ENCODE results near the gene FAM131C. TPM values are rescaled to one million over a fixed set of nuclear protein-coding genes. Genes with fewer than 3 reads are reported as not detected.
"Not testable (repeated sequence)": the region's sequence is repeated elsewhere in the genome, so short reads cannot be mapped to it uniquely, and the experiment has no call there.

The FAM131C gene
- total RNA-seq, 1 donor, result not detected

DNA sequence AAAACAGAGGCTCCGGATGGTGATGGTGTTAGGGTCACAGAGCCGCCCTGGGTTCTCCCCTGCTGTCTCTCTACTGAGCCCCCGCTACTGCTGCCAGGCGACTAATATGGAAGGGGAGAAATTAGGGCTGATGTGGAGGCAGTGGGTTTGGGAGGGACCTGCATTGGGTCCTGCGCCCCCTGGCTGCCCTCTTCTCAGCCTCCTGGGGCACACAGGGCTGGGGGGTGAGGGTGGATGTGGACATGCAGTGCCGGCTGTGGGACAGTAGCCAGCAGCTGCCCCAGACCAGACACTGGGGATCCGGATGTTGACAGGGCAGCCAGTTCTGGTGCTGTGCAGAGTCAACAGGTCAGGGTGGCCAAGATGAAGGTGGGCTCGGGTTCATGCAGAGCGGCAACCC, 31.4 kb downstream of the FAM131C start:
- DNase-seq (ENCODE audit: low read depth in 2 of 3, low spot score in 2 of 3), result no peak

DNA sequence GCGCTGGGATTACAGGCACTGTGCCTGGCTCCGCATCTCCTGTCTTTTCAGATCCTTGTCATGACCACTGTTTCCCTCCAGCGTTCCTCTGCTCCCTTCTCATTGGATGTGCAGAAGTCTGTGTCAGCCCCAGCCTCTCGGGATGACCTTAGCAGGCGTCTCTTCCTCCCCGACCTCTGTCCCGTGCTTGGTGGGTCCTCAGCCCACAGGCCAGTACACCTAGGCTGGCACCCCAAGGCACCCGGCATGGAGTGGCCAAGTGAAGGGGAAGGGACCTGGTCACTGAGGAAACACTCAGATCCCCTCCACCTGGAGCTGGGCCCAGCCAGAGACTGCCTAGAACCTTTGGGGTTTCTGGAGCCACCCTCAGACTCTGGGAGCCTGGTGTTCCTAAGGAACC, 32.3 kb downstream of the FAM131C start:
- DNase-seq (ENCODE audit: low read depth in 2 of 3, low spot score in 2 of 3), result no peak

DNA sequence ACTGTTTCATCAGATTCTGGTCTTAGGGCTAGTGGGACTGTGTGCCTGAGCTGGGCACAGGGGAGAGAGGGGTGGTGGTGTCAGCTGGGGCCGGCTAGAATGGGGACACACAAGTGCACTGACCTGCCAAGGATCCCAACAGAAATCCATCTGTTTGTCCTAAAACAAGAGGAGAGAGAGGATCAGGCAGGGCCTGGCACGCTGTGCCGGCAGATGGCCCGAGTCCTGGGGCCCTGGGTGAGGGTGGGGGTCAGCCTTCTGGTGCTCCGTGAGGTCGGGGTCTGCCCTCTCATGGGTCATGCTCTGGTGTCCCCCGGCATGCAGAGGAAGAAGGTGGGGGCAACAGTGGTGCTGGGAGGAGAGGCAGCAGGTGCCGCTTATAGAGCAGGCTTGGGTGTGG, 33.6 kb downstream of the FAM131C start:
- DNase-seq (ENCODE audit: low read depth in 2 of 3, low spot score in 2 of 3), result not testable (repeated sequence)

DNA sequence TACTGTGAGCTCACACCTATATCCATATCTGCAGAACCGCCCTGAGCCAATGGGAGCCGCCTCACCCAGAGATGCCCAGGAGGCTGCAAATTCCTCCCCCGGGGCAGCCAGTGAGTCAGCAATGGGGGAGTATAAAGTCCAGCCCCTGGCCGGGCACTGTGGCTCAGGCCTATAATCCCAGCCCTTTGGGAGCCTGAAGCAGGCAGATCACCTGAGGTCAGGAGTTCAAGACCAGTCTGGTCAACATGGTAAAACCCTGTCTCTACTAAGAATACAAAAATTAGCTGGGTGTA, 34.9 kb downstream of the FAM131C start:
- no peak for DNase-seq (ENCODE audit: low read depth in 2 of 3, low spot score in 2 of 3)

DNA sequence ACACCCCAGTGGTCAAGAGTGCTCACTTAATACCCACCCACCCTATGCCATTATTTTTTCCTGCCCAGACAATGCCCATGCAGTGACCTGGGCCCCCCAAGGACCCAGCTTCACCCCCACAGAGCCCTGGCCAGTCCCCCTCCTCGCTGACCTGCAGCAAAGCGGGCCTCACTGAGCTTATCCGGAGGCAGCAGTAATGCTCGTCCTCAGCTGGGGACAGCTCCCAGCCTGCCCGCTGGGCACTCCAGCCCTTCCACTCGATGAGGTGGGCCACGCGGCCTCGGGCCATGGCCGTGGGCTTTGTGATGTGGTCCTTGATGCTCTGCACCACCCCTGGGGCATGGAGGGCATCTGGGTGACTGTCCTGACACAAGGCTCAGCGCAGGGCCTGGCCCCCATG, 37.0 kb downstream of the FAM131C start:
- not testable (repeated sequence) for DNase-seq (ENCODE audit: low read depth in 2 of 3, low spot score in 2 of 3)

DNA sequence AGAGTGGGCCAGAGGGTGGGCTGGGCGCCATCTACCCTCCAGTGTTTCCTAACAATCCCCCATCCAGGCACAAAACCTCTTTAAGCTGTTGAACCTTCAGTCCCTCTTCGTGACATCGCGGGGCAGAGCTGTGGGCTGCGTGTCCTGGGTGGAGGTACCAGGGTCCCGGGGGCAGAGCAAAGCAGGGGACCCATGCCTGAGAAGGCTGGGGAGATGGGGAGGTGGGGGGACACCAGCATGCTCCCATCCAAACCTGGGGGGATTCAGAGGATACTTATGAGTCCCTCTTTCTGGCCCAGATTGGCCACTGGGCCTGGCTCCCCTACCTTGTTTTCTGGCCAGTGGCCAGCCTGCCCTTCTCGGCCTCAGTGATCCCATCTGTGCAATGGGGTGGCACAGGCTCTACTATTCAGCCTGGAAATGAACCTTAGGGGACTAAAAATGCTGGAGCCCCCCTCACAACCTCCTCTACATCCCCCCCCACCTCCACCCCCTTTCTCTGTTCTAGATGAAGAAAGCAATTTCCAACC, 40.3 kb downstream of the FAM131C start:
- DNase-seq (ENCODE audit: low read depth in 2 of 3, low spot score in 2 of 3), result not testable (repeated sequence)

DNA sequence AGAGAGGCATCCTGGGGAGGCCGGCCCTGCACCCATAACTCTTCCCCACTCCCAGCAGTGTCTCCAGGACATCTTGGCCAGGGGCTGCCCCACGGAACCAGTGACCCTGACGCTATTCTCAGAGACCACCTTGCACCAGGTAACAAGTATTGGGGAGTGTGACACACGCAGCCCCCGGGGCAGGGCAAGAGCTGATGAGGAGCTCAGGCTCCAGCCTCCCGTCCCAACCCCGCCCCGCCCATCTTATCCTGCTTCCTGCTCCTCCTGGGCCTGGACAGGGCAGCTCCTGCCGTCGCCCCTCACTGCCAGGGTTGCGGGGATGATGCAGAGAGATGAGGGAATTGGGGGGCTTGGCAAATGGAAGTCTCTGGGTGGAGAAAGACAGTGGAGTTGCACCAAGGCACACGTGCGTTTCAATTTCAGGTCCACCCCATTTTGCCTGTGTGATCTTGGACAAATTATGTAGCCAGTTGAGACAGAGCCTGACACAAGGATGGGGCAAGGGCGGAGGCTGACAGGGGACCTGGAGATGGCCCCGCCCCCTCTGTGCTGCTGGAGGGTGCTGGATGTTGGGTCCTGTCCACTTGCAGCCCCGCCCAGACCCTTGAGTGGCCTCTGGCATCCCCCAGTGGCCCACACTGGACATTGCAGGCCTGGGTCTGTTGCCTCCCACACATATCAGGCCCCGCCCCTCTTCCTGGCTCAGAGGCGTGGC, 40.9 kb downstream of the FAM131C start:
- DNase-seq (ENCODE audit: low read depth in 2 of 3, low spot score in 2 of 3), result peak in 2 of 3 donors; percentile 87 to 90

DNA sequence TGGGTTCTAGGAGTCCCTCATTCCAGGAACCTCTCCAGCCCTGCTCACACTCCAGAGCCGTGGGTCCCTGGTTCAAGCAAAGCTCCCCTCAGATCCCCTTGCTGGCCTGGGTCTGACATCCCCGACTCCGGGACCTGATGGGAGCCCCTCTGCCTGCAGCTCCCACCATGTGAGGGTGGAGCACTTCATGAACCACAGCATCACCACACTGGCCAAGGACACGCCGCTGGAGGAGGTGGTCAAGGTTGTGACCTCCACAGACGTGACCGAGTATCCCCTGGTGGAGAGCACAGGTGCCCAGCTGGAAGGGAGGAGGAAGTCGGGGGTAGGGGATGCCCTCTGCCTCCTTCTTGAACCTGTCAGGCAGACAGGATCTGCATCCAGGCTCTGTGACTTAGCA, 41.9 kb downstream of the FAM131C start:
- DNase-seq (ENCODE audit: low read depth in 2 of 3, low spot score in 2 of 3), result no peak

DNA sequence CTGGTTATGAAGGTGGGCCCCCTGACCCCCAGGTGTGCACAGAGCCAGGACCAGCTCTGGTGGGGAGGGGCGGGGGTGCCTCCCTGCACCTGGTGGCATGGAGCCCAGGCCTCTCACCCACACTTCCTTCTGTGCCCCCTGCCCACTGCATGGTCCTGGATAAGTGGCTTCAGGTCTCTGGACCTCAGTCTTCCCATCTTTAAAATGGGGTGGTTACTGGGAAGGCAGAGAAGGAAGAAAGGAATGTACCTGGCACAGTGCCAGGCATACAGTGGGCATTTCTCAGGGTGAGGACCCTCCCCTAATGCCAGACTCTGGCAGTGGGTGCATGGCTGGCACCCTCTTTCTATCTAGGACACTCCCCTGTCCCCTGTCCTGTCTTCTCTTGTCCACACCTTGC, 44.2 kb downstream of the FAM131C start:
- no peak for DNase-seq (ENCODE audit: low read depth in 2 of 3, low spot score in 2 of 3)

DNA sequence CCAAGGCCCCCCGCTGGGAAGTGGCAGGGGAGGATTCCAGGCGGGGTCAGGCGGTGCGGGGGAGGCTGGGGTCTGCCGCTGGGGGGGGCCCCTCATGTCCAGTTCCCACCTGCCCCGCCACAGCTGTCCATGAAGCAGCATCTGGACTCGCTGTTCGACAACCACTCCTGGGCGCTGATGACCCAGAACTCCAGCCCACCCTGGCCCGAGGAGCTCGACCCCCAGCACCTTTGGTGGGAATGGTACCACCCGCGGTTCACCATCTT, 44.5 kb downstream of the FAM131C start:
- not testable (repeated sequence) for DNase-seq (ENCODE audit: low read depth in 2 of 3, low spot score in 2 of 3)

DNA sequence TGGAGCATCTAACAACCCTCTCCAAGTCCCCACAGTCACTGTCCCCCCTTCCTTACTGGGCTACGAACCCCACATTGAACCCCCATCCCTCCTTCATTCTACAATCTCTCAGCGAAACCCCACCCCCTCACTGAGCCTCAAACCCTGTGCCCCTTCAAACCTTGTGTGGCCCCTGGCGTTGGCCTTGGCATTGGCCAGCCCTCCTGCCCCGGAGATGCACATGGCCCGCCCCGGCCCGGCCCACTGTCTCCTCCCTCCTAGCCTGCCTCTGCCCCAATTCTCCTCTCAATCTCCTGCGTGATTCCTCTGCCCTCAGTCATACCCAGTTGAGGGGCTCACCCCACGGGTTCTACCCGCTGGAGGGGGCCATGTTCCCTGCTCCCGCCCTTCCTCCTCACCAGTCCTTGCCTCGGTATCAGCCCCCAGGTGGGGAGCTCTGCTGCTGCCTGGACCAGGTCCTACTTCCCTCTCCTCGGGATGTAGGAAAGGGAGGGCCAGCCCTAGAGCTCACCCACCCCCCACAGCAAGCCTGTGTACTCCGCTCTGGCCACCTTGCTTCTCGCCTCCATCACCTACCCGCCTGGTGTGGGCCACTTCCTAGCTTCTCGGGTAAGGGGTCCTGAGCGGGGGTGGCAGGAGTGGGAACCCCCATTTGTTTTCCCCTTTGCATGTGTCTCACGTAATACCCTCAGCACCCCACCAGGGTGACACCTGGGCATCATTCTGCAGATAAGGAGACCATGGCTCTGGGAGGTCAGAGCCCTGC, 45.0 kb downstream of the FAM131C start:
- DNase-seq (ENCODE audit: low read depth in 2 of 3, low spot score in 2 of 3), result no peak

DNA sequence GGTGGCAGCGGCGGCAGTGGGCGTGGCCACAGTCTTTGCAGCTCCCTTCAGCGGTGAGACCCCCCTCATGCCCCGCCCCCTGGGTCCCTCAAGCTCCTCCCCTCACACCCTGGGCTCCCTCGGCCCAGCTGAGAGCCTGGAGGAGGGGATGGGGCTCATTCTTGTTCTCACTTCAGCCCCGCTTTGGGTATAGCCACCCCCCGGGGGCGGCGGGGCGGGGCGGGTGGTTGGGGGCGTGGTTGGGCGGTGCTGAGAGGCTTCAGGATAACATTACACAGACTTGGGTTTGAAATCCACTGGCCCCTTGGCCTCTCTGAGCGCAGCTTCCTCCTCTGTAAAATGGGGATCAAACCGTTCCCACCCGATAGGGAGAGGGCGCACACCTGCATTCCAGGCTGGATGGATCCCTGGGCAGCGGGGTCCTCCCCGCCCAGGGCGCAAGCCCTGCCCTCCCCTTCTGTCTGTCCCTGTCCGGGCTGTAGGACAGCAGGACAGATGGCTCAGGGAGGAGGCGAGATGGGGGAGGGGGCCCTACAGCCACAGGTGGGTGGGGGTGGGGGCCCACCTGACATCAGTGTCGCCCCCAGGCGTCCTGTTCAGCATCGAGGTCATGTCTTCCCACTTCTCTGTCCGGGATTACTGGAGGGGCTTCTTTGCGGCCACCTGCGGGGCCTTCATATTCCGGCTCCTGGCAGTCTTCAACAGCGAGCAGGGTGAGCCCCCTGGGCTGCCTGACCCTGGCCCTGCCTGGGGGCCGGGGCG, 46.5 kb downstream of the FAM131C start:
- DNase-seq (ENCODE audit: low read depth in 2 of 3, low spot score in 2 of 3), result peak in 2 of 3 donors; percentile 62 to 69

DNA sequence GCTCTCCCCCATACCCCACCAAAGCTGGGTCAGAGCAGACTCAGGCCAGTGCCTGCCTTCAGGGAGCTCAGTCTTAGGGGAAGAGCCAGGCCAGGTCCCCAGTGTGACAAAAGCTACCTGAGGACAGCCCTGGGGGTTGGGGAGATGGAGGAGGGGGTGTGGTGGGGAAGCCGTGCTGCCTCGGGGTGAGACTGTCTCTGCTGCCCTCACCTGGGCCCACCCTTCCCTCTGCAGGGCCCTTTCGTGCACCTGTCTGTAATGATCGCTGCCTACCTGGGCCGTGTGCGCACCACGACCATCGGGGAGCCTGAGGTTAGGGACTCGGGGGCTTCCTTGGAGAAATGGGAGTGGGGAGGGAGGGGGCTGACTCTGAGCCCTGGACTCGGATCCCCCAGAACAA, 47.1 kb downstream of the FAM131C start:
- DNase-seq (ENCODE audit: low read depth in 2 of 3, low spot score in 2 of 3), result not testable (repeated sequence)

DNA sequence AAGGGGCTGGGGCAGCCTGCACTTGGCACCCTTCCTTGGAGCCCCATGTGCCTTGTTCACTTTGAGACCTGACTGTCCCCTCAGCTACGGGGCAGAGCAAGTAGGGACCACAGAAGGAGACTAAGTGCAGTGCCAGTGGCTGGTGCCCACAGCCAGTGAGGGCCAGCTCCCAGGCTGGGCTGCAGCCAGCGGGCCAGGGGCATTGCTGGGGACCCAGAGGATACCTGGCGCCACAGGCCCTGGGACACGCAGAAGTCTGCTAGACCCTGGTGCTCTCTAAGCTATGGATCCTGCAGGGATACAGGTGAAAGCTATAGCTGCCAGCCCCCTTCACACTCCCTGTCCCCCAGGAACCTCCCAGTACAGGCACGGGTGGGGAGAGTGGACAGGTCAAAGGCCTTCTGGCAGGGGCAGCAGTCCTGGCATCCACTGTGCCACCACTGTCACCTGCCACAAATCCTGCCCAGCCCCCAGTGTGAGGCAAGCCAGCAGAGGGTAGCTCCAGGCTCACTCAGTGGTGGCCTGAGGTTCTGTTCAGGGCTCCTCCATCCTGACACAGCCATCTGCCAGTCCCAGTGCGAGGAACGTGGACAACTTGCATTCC, 50.3 kb downstream of the FAM131C start:
- no peak for DNase-seq (ENCODE audit: low read depth in 2 of 3, low spot score in 2 of 3)

DNA sequence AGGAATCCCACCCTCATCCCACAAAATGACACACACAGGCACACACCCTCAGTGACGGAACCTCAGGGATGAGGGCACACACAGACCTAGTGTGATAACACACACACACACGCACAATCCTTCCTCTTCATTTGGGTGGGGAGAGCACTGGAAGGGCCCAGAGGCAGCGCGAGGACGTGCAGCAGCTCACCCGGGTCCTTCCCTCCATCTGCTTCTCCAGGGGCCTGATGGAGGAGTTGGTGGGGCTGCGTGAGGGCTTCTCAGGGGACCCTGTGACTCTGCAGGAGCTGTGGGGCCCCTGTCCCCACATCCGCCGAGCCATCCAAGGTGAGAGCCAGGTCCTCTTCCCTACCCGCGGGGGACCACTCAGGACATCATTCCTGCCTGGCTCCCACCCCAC, 51.1 kb downstream of the FAM131C start:
- no peak for DNase-seq (ENCODE audit: low read depth in 2 of 3, low spot score in 2 of 3)

DNA sequence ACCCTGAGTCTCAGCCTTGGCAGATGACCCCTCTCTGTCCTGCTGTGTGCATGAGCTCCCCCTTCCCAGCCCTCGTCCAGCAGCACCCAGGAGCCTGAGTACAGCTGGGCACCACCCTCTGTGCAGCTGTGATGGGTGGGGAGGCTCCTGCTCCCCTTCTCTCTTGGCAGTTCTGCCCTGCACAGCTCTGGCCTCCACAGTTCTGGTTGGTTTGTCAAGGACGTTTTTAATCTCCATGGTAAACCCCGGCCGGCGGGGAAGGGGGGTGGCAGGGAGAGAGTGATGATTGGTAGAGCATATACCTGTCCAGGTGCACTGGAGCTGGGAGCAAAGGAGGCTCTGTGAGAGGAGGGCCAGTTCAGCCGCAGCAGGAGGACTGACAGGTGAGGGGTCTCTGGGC, 51.8 kb downstream of the FAM131C start, which contains the start of gene CLCNKA:
Gene CLCNKA (plus strand): TSS at position 356 of the 400 bp plus-strand sequence. CDS start 584 bp downstream, outside the sequence.
- no peak for DNase-seq (ENCODE audit: low read depth in 2 of 3, low spot score in 2 of 3)

DNA sequence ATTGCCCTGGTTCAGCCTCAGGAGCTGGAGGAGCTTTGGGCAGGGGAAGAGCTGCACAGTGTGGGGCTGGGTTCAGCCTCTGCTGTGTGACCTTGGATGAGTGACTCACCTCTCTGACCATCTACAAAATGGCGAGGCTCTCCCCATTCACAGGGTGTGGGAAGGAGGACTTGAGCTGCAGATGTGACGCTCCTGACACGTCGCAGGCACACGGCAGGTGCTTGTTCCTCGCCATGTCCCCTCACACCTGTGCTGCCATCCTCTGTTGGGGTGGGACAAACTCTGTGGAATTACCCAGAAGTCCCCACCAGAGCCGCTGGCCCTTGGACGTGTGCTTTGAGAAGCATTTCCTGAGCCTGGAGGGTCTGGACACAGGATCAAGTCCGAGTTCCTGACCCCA, 52.6 kb downstream of the FAM131C start:
- DNase-seq (ENCODE audit: low read depth in 2 of 3, low spot score in 2 of 3), result not testable (repeated sequence)

DNA sequence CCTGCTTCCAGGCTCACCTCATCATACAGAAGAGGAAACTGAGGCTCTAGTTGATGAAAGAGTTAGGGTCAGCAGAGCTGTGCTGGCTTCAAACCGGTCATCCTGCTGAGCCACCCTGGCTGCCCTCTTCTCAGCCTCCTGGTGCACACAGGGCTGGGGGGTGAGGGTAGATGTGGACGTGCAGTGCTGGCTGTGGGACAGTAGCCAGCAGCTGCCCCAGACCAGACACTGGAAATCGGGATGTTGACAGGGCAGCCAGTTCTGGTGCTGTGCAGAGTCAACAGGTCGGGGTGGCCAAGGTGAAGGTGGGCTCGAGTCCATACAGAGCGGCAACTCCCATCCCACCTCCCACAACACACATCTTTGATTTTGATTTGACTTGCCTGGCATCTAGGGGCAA, 53.1 kb downstream of the FAM131C start:
- no peak for DNase-seq (ENCODE audit: low read depth in 2 of 3, low spot score in 2 of 3)

DNA sequence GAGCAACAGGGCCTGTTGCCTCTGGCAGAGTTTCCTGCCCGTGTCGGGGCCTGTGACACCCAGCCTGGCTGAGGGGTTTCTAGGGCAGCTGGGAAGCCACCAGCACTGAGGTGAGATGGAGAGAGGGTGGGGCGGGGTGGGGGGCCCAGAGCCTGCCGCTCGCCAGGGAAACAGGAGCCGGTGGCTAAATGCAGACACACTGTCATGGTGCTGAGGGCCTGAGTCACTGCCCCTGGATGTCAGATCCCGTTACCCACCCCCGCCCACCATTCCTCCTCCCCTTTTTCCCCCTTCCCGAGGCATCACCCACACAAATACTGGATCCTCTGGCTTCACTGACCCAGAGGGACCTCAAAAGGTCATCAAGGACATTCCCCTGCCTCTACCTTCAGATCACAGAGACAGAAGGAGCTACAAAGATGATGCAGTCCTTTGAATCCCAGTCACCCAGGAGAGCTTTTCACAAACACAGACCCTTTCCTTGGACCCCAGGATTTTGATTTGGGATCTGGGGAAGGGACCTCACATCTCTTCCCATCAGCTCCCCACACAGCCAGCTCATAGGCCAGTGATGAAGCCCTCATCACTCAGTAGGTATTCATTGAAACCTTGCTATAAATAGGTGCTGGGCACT, 53.7 kb downstream of the FAM131C start:
- DNase-seq (ENCODE audit: low read depth in 2 of 3, low spot score in 2 of 3), result peak in 1 of 3 donors; percentile 21

DNA sequence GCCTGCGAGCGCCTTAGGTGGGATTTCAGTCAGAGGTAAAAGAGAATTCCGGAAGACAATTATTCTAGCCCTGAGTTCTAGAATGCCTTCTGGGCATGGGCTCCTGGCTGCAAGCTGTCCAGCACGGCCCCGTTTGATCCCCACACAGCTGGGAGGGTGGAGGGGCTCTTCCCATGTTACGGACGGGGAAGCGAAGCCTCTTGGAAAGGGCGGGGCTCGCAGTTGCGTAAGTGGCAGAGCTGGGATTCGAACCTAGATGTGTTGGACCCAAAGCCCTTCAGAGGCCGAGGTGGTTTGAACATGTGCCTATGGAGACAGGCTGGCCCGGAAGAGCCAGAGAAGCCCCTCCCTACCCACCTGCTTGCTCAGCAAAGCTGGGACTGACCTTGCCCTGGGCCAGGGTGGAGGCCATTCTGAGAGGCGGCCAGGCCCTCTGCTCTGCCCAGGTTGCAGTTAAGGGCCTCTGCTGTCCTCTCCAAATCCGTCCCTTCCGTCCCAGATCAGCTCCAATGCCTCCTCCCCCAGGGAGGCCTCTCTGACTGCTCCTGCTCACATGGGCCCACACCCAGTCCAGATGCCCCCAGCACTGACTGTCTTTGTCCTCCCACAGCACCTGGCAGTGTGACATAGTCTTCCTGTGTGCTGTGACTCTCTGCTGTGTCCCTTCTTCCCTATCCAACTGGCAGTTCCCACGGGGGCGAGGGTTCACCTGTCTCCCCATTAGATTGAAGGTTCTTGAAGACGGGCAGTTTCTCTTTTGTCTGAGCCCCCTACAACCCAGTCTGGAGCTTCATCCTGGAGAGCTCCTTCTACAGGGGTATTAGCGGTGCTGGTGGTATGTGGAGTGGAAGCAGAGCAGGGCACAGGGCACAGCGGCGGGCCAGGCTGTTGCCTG, 54.5 kb downstream of the FAM131C start:
- DNase-seq (ENCODE audit: low read depth in 2 of 3, low spot score in 2 of 3), result no peak

Measured in hematopoietic multipotent progenitor cell (in vitro differentiated cells).